ENCODE measurements around the gene UBXN7.

DNA sequence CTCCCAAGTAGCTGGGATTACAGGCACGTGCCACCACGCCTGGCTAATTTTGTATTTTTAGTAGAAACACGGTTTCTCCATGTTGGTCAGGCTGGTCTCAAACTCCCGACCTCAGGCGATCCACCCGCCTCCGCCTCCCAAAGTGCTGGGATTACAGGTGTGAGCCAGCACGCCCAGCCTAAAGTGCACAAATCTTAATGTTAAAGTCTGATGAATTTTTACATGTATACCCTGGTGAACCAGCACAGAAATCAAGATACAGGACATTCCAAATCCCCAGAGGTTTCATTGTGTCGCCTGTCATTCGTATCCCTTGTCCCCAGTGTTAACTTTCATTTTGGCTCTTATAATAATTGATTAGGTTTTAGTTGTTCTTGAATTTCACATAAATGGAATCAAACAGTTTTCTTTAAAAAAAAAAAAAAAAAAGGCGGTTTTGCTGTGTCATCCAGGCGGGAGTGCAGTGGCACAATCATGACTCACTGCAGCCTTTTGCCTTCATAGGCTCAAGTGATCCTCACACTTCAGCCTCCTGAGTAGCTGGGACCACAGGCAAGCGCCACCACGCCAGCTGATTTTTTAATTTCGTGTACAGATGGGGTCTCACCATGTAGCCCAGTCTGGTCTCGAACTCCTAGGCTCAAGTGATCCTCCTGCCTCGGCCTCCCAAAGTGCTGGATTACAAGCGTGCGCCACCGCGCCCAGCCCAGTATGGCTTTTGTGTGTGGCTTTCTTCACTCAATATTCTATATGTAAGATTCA is 92.6 kb downstream of the UBXN7 start:
- TF ChIP-seq, protein P1, sequence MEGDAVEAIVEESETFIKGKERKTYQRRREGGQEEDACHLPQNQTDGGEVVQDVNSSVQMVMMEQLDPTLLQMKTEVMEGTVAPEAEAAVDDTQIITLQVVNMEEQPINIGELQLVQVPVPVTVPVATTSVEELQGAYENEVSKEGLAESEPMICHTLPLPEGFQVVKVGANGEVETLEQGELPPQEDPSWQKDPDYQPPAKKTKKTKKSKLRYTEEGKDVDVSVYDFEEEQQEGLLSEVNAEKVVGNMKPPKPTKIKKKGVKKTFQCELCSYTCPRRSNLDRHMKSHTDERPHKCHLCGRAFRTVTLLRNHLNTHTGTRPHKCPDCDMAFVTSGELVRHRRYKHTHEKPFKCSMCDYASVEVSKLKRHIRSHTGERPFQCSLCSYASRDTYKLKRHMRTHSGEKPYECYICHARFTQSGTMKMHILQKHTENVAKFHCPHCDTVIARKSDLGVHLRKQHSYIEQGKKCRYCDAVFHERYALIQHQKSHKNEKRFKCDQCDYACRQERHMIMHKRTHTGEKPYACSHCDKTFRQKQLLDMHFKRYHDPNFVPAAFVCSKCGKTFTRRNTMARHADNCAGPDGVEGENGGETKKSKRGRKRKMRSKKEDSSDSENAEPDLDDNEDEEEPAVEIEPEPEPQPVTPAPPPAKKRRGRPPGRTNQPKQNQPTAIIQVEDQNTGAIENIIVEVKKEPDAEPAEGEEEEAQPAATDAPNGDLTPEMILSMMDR (IDR thresholded peaks at IDR 0.05) = no peak
- no peak for TF ChIP-seq ZFX (IDR thresholded peaks at IDR 0.05; ENCODE audit: borderline replicate concordance)
